Transverse colon (tissue), 4 donors: ENCODE data around the gene FLOT2. TPM values are rescaled to one million over a fixed set of nuclear protein-coding genes. Genes with fewer than 3 reads are reported as not detected.
"Not testable (repeated sequence)": the region's sequence is repeated elsewhere in the genome, so short reads cannot be mapped to it uniquely, and the experiment has no call there.

ENCODE experiments used
- DNase-seq: peaks from one replicate; pipeline ENCODE4 v3.0.0-alpha.2; 2019
- H3K27ac ChIP-seq, 4 donors: fragments of 200-600 bp; sonication (generic); 2 replicates each; pipeline ENCODE4 v1.5.1; 2016 to 2018; ENCODE audit warnings: inconsistent platforms in 4 of 4
- H3K27me3 ChIP-seq: fragments of 200-600 bp; sonication (generic); 2 replicates; pipeline ENCODE4 v1.5.1; 2017; ENCODE audit warnings: inconsistent platforms
- H3K36me3 ChIP-seq, 4 donors: fragments of 200-600 bp; sonication (generic); 2 replicates each; pipeline ENCODE4 v1.5.1; 2017 to 2019; ENCODE audit warnings: inconsistent platforms in 4 of 4
- H3K4me1 ChIP-seq, 4 donors: fragments of 200-600 bp; sonication (generic); 2 replicates each; pipeline ENCODE4 v1.5.1; 2017 to 2020; ENCODE audit warnings: inconsistent platforms in 4 of 4
- H3K4me3 ChIP-seq, 4 donors: fragments of 200-600 bp; sonication (generic); 1 replicate in 1 of 4; 2 replicates in 3 of 4; pipeline versions ENCODE4 v1.5.1 to v1.6.1; 2017 to 2019; ENCODE audit warnings: inconsistent platforms in 4 of 4
- H3K9me3 ChIP-seq, 2 donors: fragments of 200-600 bp; sonication (generic); 2 replicates each; pipeline ENCODE4 v1.5.1; 2017 to 2019; ENCODE audit warnings: inconsistent platforms in 2 of 2
- CTCF ChIP-seq, 5 experiments: fragments of 200-600 bp in 3 of 5; fragments of 450-650 bp in 2 of 5; sonication (generic) in 3 of 5; IDR thresholded peaks; 1 replicate in 2 of 5; 2 replicates in 3 of 5; pipeline ENCODE4 v1.5.1; 2016 to 2017; ENCODE audit warnings: antibody characterized with exemption in 5 of 5, inconsistent platforms in 3 of 5, mild to moderate bottlenecking in 2 of 5, moderate library complexity in 1 of 5
- EP300 ChIP-seq: sonication (generic); formaldehyde crosslinking; IDR thresholded peaks from one replicate; pipeline ENCODE4 v1.6.1; 2017; ENCODE audit warnings: antibody characterized with exemption, low read depth
- POLR2A ChIP-seq: fragments of 450-650 bp; IDR thresholded peaks from one replicate; pipeline ENCODE4 v1.6.1; 2016; ENCODE audit warnings: antibody characterized with exemption, mild to moderate bottlenecking, moderate library complexity
- POLR2AphosphoS5 ChIP-seq, 3 donors: sonication (generic); formaldehyde crosslinking; IDR thresholded peaks; one replicate each; pipeline ENCODE4 v1.6.1; 2016; ENCODE audit warnings: antibody characterized with exemption in 3 of 3
- whole genome bisulfite sequencing, 2 donors: methylation state at CpG; one replicate each; pipeline ENCODE4 v1.1.5; 2018; ENCODE audit warnings: low coverage in 1 of 2; 5-methylcytosine and 5-hydroxymethylcytosine counted together
- in situ Hi-C, 4 donors: fragments of 200-750 bp; cut with MboI; loops; one replicate each; pipeline versions ENCODE4 v1.15.0 to v1.15.1; 2017; ENCODE audit warnings: low sequenced_read_pairs in 3 of 4, low pct_ligation_motif_present in 1 of 4, low pct_unique_long_range_greater_than_20kb in 1 of 4
- intact Hi-C: fragments of 100-400 bp; cut with DNase I; formaldehyde crosslinking; loops from one replicate; pipeline ENCODE4 v1.15.1; 2023; ENCODE audit warnings: low total_unique reads
- total RNA-seq, 4 donors: library from RNA; depleted of rRNA; stranded (reverse); fragments of >200 nt; gene quantifications; one replicate each; pipeline ENCODE4 v1.1.0, GENCODE V29; 2016

FLOT2 gene
- total RNA-seq, 4 donors from 2014 or later: 35.8 to 95.8 (median 46.5) TPM

GRCh38 chr17:28878981-28879380 lies 18.6 kb downstream of the FLOT2 start:
- DNase-seq: no peak
- TF ChIP-seq CTCF (IDR thresholded peaks at IDR 0.05) (peak in 4 of 5 experiments; percentile 30 to 55 (median 36)), POLR2A (no peak)
- intact Hi-C loops (no loop called here), in situ Hi-C loops (loop anchor here in 1 of 4 donors (25.0 kb wide), 1 partner anchor 117 kb away; no protein-coding TSS in a partner anchor)
- Histone ChIP-seq H3K36me3 (peaks cover 0 to 46% (median 9%) of the 10 kb centered on the region in 4 donors), H3K4me1 (no peaks in the 10 kb centered on the region), H3K27ac (no peak overlapping the region), H3K27me3 (no peaks in the 10 kb centered on the region), H3K9me3 (no peaks in the 10 kb centered on the region), H3K4me3 (no peak overlapping the region)
- WGBS, 2 donors: 66% methylated on average over 4 of the region's 4 CpGs; no CpG with 5 or more reads in 1 of the 2 donors

- in situ Hi-C loops: loop anchor here in 1 of 4 donors (25.0 kb wide), 1 partner anchor 116 kb away; no protein-coding TSS in a partner anchor
- Histone ChIP-seq H3K4me3 (no peak overlapping the region), H3K36me3 (peaks cover 0 to 42% (median 9%) of the 10 kb centered on the region in 4 donors), H3K9me3 (no peaks in the 10 kb centered on the region), H3K27me3 (no peaks in the 10 kb centered on the region), H3K4me1 (no peaks in the 10 kb centered on the region), H3K27ac (no peak overlapping the region)
- TF ChIP-seq EP300: no peak
- no peak for TF ChIP-seq CTCF (IDR thresholded peaks at IDR 0.05)
- no peak for TF ChIP-seq POLR2A
- TF ChIP-seq POLR2AphosphoS5 (IDR thresholded peaks at IDR 0.05): no peak
- intact Hi-C loops: no loop called here
- no peak for DNase-seq
- 82 to 96% methylated on average over 2 of the region's 2 CpGs for WGBS, 2 donors
Measured at GRCh38 chr17:28878158-28878910, 19.2 kb downstream of the FLOT2 start.

GRCh38 chr17:28877150-28877711 lies 20.3 kb downstream of the FLOT2 start:
- not testable (repeated sequence) for DNase-seq

GRCh38 chr17:28875848-28876550 lies 21.5 kb downstream of the FLOT2 start:
- Histone ChIP-seq H3K4me1 (no peaks in the 10 kb centered on the region), H3K4me3 (no peak overlapping the region), H3K9me3 (no peaks in the 10 kb centered on the region), H3K27ac (no peak overlapping the region), H3K36me3 (peaks cover 0 to 18% (median 5%) of the 10 kb centered on the region in 4 donors), H3K27me3 (no peaks in the 10 kb centered on the region)
- WGBS, 2 donors: 43 to 50% methylated on average over 1 of the region's 1 CpG
- no peak for TF ChIP-seq POLR2AphosphoS5 (IDR thresholded peaks at IDR 0.05)
- TF ChIP-seq EP300: no peak
- TF ChIP-seq POLR2A: no peak
- no peak for TF ChIP-seq CTCF (IDR thresholded peaks at IDR 0.05)
- no peak for DNase-seq
- intact Hi-C loops: no loop called here
- in situ Hi-C loops: loop anchor here in 1 of 4 donors (25.0 kb wide), 1 partner anchor 114 kb away; no protein-coding TSS in a partner anchor

More at GRCh38 chr17:28877150-28877711, 20.3 kb downstream of the FLOT2 start:
- H3K27ac ChIP-seq, H3K9me3 ChIP-seq, intact Hi-C loops, H3K4me3 ChIP-seq, H3K27me3 ChIP-seq, H3K4me1 ChIP-seq: not testable (repeated sequence)
- 92 to 100% methylated on average over 2 to 6 of the region's 6 CpGs for WGBS, 2 donors
- in situ Hi-C loops: loop anchor here in 1 of 4 donors (25.0 kb wide), 1 partner anchor 115 kb away; no protein-coding TSS in a partner anchor
- H3K36me3 ChIP-seq: peaks cover 0 to 31% (median 9%) of the 10 kb centered on the region in 4 donors
